A549 (cell line): ENCODE results near the gene OR10G7. TPM values are rescaled to one million over a fixed set of nuclear protein-coding genes. Genes with fewer than 3 reads are reported as not detected.

Source experiments
- ATAC-seq, 2 experiments: fragments of 200-7000 bp in 1 of 2; fragments of >200 bp in 1 of 2; cut with Nextera tagmentation in 1 of 2; cut with Tn5 transposase in 1 of 2; 3 replicates each; pipeline versions ENCODE4 v1.8.0 to v1.9.1; 2018 to 2020; ENCODE audit warnings: mild to moderate bottlenecking in 1 of 2, moderate library complexity in 1 of 2
- CTCF ChIA-PET: fragments of 300-600 bp; sonication (Branson Sonifier 250); formaldehyde crosslinking; extraction: SDS; loops from one replicate; lab custom pipeline; 2021; ENCODE audit warnings: antibody characterized with exemption, inconsistent platforms; lab: Yijun Ruan, JAX
- POLR2A ChIA-PET: fragments of 350-600 bp; formaldehyde crosslinking; extraction: SDS; loops from one replicate; lab custom pipeline; 2021; ENCODE audit warnings: antibody characterized with exemption, inconsistent platforms; lab: Yijun Ruan, JAX
- DNase-seq, 2 experiments: peaks; one replicate each; pipeline versions ENCODE4 v3.0.0 to v3.0.0-alpha.2; 2011 to 2016; ENCODE audit warnings: low read depth in 1 of 2, low spot score in 1 of 2
- FAIRE-seq: peaks from 2 replicates; lab custom pipeline; 2011; peaks lifted over from hg19 to GRCh38; lab: Jason Lieb, UNC
- H3K27ac ChIP-seq, 2 experiments: fragments of >200 bp; sonication (Bioruptor Twin); formaldehyde crosslinking; 3 replicates each; pipeline ENCODE4 v1.5.1; 2016 to 2017
- H3K4me1 ChIP-seq: fragments of >200 bp; sonication (Bioruptor Twin); formaldehyde crosslinking; 3 replicates; pipeline ENCODE4 v1.6.1; 2016
- H3K4me2 ChIP-seq: fragments of >200 bp; sonication (Bioruptor Twin); formaldehyde crosslinking; 3 replicates; pipeline ENCODE4 v1.6.1; 2016
- H3K4me3 ChIP-seq: fragments of >200 bp; sonication (Bioruptor Twin); formaldehyde crosslinking; 3 replicates; pipeline ENCODE4 v1.5.1; 2016
- H3K9me3 ChIP-seq: fragments of >200 bp; sonication (Bioruptor Twin); formaldehyde crosslinking; 3 replicates; pipeline ENCODE4 v1.6.1; 2016
- BHLHE40 ChIP-seq: IDR thresholded peaks from 2 replicates; pipeline ENCODE4 v1.6.1; 2012; ENCODE audit warnings: low read depth, low read length, inconsistent platforms
- CTCF ChIP-seq: fragments of >200 bp; sonication (Bioruptor Twin); formaldehyde crosslinking; IDR thresholded peaks from 3 replicates; pipeline ENCODE4 v1.5.1; 2016
- ELK1 ChIP-seq: fragments of 150-350 bp; IDR thresholded peaks from 2 replicates; pipeline ENCODE4 v1.6.1; 2014; ENCODE audit warnings: low read depth, mild to moderate bottlenecking, low read length
- FOSB ChIP-seq: fragments of 250-450 bp; sonication (Bioruptor Pico); IDR thresholded peaks from 2 replicates; pipeline ENCODE4 v1.5.0; 2020; ENCODE audit warnings: mild to moderate bottlenecking, moderate library complexity
- HES2 ChIP-seq: fragments of >200 bp; sonication (Bioruptor Twin); formaldehyde crosslinking; IDR thresholded peaks from 2 replicates; pipeline ENCODE4 v1.6.1; 2016
- HMGXB4 ChIP-seq: fragments of 250-450 bp; sonication (Bioruptor Pico); IDR thresholded peaks from 2 replicates; pipeline ENCODE4 v1.5.0; 2021; ENCODE audit warnings: mild to moderate bottlenecking, moderate library complexity, borderline replicate concordance
- HOXA7 ChIP-seq: fragments of 250-450 bp; sonication (Bioruptor Pico); IDR thresholded peaks from 2 replicates; pipeline ENCODE4 v1.5.0; 2020; ENCODE audit warnings: mild to moderate bottlenecking, moderate library complexity
- HOXB5 ChIP-seq: fragments of 250-450 bp; sonication (Bioruptor Pico); IDR thresholded peaks from 2 replicates; pipeline ENCODE4 v1.5.0; 2020; ENCODE audit warnings: mild to moderate bottlenecking, moderate library complexity
- JUN ChIP-seq, 2 experiments: fragments of >200 bp; sonication (Bioruptor Twin); formaldehyde crosslinking; IDR thresholded peaks; 2 replicates in 1 of 2; 3 replicates in 1 of 2; pipeline ENCODE4 v1.6.1; 2016 to 2017
- JUNB ChIP-seq: fragments of >200 bp; sonication (Bioruptor Twin); formaldehyde crosslinking; IDR thresholded peaks from 2 replicates; pipeline ENCODE4 v1.6.1; 2016
- MAFK ChIP-seq: fragments of 450-650 bp; IDR thresholded peaks from 2 replicates; pipeline ENCODE4 v1.6.1; 2014; ENCODE audit not compliant: partially characterized antibody
- MAX ChIP-seq: IDR thresholded peaks from 2 replicates; pipeline ENCODE4 v1.6.1; 2012
- NPAS2 ChIP-seq: fragments of 250-450 bp; sonication (Bioruptor Pico); IDR thresholded peaks from 2 replicates; pipeline ENCODE4 v1.8.0; 2022; ENCODE audit warnings: mild to moderate bottlenecking, moderate library complexity, borderline replicate concordance
- NR3C1 ChIP-seq: fragments of >200 bp; sonication (Bioruptor Twin); formaldehyde crosslinking; IDR thresholded peaks from 3 replicates; pipeline ENCODE4 v1.6.1; 2017
- RARB ChIP-seq: fragments of 250-450 bp; sonication (Bioruptor Pico); IDR thresholded peaks from 2 replicates; pipeline ENCODE4 v1.8.0; 2021; ENCODE audit warnings: mild to moderate bottlenecking, moderate library complexity
- RCOR1 ChIP-seq: fragments of 150-350 bp; IDR thresholded peaks from 2 replicates; pipeline ENCODE4 v1.6.1; 2014; ENCODE audit warnings: antibody characterized with exemption, low read length, low read depth
- RFX5 ChIP-seq: fragments of 450-650 bp; IDR thresholded peaks from 2 replicates; pipeline ENCODE4 v1.7.1; 2014; ENCODE audit warnings: antibody characterized with exemption, mild to moderate bottlenecking, moderate library complexity
- TFCP2L1 ChIP-seq: fragments of 250-450 bp; sonication (Bioruptor Pico); IDR thresholded peaks from 2 replicates; pipeline ENCODE4 v1.5.0; 2021; ENCODE audit warnings: mild to moderate bottlenecking
- TP53 ChIP-seq: fragments of 250-450 bp; sonication (Bioruptor Pico); IDR thresholded peaks from 2 replicates; pipeline ENCODE4 v1.5.0; 2021; ENCODE audit warnings: mild to moderate bottlenecking, moderate library complexity
- ZC3H11A ChIP-seq: fragments of 450-650 bp; IDR thresholded peaks from 2 replicates; pipeline ENCODE4 v1.6.1; 2014; ENCODE audit warnings: antibody characterized with exemption, mild to moderate bottlenecking
- ZFP36 ChIP-seq: fragments of 450-650 bp; IDR thresholded peaks from 2 replicates; pipeline ENCODE4 v1.6.1; 2014; ENCODE audit warnings: borderline replicate concordance; ENCODE audit not compliant: partially characterized antibody
- WGBS: methylation state at CpG from one replicate; pipeline ENCODE4 v1.1.6; 2017; ENCODE audit errors: missing lambda C conversion rate; 5-methylcytosine and 5-hydroxymethylcytosine counted together
- polyA plus RNA-seq, 4 experiments: library from polyadenylated mRNA; depleted of rRNA in 3 of 4; stranded (reverse); fragments of >200 nt; fragmentation: RNase III in 1 of 4; extraction: RNeasy Plus Mini Kit Qiagen cat#74134 plus additional on column Dnase treatment in 1 of 4; gene quantifications; 2 replicates in 3 of 4; 3 replicates in 1 of 4; pipeline ENCODE4 v1.2.3, GENCODE V29; 2011 to 2017

Gene OR10G7
- polyA plus RNA-seq, 2 of the 4 experiments (the other 2 are of a cell fraction): not detected

GRCh38 chr11:124079631-124080326 is 38.7 kb upstream of the OR10G7 start (continued):
- TF ChIP-seq HMGXB4 (CRISPR knock-in tag) (no peak), ZFP36 (no peak), HOXA7 (no peak), NR3C1 (no peak), JUNB (no peak), TFCP2L1 (CRISPR knock-in tag) (no peak)

GRCh38 chr11:124078591-124078990 is 37.5 kb upstream of the OR10G7 start:
- no peaks in the 10 kb centered on the region for H3K9me3 ChIP-seq
- H3K27ac ChIP-seq: no peak overlapping the region
- no peak for DNase-seq
- CTCF ChIA-PET: no interaction called here
- no peak for ATAC-seq
- no peak for FAIRE-seq
- TF ChIP-seq JUN (IDR thresholded peaks at IDR 0.05) (no peak), ELK1 (no peak), TP53 (CRISPR knock-in tag) (no peak), ZC3H11A (no peak), TFCP2L1 (CRISPR knock-in tag) (no peak), NPAS2 (CRISPR knock-in tag) (no peak)
- TF ChIP-seq, all 56 proteins: peak for 0
- Histone ChIP-seq H3K4me1 (no peaks in the 10 kb centered on the region), H3K4me3 (no peak overlapping the region), H3K4me2 (no peak overlapping the region)
- POLR2A ChIA-PET: no interaction called here
- 75% methylated on average over 2 of the region's 2 CpGs for WGBS

- no peak overlapping the region for H3K4me2 ChIP-seq
- no peak overlapping the region for H3K4me3 ChIP-seq
- DNase-seq (no peak), ATAC-seq (no peak), FAIRE-seq (no peak)
- CTCF ChIA-PET: no interaction called here
- H3K27ac ChIP-seq: no peak overlapping the region
- WGBS: 50% methylated on average over 1 of the region's 1 CpG
- no peaks in the 10 kb centered on the region for H3K4me1 ChIP-seq
- TF ChIP-seq RFX5: no peak
- TF ChIP-seq MAX: no peak
- TF ChIP-seq MAFK: no peak
- no peak for TF ChIP-seq NR3C1
- TF ChIP-seq RCOR1: no peak
- TF ChIP-seq RARB (CRISPR knock-in tag): no peak
- TF ChIP-seq HES2: no peak
- no peak for TF ChIP-seq HOXB5
- no peak for TF ChIP-seq CTCF
- TF ChIP-seq BHLHE40: no peak
- TF ChIP-seq FOSB: no peak
- TF ChIP-seq, all 56 proteins: peak for 0
- POLR2A ChIA-PET: no interaction called here
- no peaks in the 10 kb centered on the region for H3K9me3 ChIP-seq
Observed at GRCh38 chr11:124077266-124077665, 36.1 kb upstream of the OR10G7 start.
